Activated CD8-positive, alpha-beta memory T cell treated with anti-CD3 and anti-CD28 coated beads, Interleukin-2, amount 50 U/mL, for 48 hours (primary cell): ENCODE measurements around the gene HNRNPH2.

ENCODE experiments used
- DNase-seq: peaks from one replicate; pipeline ENCODE4 v3.0.0-alpha.2; 2020

The HNRNPH2 gene, protein sequence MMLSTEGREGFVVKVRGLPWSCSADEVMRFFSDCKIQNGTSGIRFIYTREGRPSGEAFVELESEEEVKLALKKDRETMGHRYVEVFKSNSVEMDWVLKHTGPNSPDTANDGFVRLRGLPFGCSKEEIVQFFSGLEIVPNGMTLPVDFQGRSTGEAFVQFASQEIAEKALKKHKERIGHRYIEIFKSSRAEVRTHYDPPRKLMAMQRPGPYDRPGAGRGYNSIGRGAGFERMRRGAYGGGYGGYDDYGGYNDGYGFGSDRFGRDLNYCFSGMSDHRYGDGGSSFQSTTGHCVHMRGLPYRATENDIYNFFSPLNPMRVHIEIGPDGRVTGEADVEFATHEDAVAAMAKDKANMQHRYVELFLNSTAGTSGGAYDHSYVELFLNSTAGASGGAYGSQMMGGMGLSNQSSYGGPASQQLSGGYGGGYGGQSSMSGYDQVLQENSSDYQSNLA

DNA sequence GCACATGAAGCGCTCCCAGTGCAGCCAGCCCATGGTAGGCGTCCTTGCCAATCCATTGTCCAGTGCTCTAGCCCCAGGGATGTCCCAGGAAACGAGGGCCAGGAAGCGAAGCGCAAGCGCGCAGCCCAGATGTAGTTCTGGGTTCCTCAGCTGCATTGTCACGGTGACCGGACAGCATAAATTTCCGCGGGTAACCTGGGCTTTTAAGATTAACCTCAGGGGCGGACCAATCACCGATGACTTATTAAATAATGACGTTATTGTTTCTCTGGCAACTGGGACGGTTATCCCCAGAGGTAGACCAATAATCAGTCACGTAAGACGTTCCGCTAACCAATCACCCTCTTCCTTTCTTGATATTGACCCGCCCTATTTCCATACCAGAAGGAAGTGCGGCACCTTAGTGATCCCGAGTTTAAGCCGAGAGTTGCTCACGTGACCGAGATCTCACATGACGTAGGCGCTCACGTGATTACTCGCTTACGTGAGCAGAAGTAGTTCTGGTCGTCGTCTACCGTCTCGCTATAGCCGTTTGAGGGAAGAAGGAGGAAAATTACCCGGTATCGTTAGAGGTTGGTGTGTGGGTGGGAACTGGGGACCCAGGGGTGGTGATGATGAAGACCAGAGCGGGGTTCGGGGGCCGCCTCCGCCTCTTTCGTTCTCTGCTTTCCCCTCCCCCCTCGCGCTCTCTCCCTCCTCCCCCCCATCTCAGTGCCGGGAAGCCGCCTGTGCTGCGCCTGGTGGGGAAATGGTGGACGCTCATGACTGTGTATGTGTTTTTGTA lies at the start of gene HNRNPH2, which contains the start of gene GLA:
HNRNPH2 (plus strand) TSS at position 475 of the 784 bp plus-strand sequence. CDS start 3,767 bp downstream, outside the sequence.
GLA (minus strand) TSS at position 178 of the 784 bp plus-strand sequence; CDS start at position 156, 22 bp downstream.
- DNase-seq: peak; percentile 87

DNA sequence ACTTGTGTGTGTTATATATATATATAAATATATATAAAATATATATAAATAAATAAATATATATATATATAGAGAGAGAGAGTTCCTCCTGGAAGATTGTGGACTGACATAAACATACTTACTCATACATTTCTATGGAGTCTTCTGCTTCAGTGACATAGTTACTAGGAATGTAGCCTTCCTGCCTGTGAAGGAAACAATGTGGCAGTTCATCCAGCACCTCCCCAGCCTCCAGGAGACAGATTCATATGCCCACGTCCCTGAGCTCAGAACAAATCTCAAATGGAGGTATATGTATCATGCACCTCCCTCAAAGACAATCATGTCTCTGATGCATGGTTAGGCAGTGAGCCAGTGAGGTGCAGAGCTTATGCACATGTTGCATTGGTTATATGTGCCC lies 48.1 kb upstream of the HNRNPH2 start:
- no peak for DNase-seq

DNA sequence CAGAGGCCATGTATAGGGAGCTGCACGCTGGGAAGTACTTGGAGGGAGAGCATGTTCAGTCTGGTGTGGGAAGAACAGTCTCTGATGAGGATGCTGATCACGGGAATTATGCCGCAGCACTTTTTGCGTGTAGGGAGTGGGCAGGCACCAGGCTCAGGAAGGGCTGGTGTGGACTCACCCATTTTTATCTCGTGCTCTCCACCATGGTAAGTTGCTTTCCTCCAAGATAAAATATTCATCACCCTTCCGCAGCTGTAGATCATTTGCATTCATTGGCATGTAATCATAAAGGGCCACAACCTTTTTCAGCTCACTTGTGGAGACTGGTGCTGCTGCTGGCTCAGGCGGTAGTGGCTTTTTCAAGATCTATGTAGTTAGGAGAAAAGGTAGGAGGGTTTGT lies 47.6 kb upstream of the HNRNPH2 start:
- no peak for DNase-seq

DNA sequence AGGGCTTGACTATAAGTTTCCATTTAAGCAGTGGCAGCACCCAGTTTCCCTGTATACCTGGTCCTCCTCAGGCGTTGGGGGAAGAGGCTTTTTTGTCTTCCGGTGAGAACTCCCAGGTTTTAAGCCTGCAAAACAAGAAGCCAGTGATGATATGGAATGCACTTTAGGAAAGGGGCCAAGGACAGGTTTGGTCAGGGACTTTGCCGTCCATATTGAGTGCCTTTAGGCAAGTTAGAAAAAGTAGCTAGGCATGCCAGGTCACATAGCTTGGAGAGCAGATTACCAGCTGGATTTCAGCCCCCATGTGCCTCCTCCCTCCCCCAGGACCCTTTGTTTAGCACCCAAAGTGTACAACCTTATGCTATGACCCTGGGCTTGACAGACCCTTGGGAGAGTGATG lies 45.9 kb upstream of the HNRNPH2 start:
- no peak for DNase-seq

DNA sequence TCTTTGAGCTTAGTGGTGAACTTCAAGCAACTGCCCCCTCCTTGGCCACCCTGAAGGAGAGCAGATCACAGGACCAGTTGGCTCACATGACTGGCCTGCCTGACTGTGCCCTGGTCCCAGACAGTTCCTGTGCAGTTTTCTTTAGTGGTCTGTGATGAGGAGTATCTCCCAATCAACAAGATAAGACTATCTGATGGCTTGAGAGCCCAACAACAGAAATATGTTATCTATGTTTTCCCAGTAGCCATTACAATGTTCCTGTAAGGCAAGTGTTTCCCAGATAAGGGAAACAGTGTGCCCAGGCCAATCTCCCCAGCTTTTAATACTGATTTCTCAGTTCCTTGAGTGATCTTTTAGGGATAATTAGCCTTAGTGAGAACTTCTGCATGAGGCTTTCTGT lies 45.3 kb upstream of the HNRNPH2 start:
- no peak for DNase-seq

DNA sequence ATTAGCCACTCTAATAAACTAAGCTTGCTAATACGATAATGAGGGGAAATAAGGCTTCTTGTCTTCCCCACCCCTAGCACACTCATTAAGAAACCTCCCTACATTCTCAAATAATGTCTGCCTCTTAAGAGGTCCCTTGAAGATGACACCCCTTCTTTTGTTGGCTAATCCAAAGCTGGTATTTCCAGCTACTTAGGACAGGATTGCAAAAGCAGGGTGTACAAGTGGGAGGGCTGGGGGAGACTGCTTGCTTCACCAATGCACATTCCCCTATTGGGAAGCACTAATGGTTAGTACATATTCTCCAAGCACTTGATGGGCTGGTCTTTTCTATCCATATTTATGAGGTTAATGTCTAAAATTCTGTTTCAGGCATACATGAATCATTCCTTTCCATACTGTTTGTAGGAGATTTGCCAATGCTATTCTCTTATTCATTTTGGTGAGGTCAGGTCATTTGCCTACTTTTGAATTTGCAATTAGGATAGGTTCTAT lies 42.7 kb upstream of the HNRNPH2 start:
- DNase-seq: no peak

DNA sequence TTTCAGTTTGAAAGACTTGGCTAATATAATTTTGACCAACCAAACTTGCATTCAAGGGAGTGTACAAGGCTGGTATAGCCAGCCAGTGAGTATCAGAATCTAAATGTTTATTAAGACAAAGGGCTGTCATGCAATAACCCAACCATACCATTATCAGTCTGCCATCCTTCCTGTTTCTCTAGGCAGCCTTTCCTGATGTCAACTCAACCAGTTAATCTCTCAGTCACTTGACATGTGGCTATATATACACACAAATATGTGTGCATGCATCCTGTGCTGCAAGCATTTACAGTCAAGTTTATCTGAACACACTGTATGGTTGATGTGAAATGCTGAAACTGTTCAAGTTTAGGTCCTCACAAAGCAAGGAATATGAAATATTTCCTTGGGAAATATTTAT lies 39.2 kb upstream of the HNRNPH2 start:
- DNase-seq: no peak

DNA sequence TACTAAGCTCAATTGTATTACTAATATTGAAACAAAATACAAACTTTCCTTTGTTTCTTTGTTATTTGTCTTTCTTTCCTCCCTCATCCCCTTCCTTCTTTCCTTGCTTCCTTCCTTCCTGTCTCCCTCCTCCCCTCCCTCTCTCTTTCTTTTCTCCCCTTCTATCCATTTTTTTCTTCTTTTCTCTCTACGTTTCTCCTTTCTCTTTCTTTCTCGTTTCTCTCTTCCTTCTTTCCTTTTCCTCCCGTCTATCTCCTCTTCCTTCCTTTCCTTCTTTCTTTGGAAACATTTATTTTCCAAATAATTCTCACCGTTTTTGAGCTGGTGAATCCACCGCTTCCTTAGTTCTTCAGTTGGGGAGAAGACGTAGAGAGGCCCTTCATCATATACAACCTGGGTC lies 38.3 kb upstream of the HNRNPH2 start:
- no peak for DNase-seq

DNA sequence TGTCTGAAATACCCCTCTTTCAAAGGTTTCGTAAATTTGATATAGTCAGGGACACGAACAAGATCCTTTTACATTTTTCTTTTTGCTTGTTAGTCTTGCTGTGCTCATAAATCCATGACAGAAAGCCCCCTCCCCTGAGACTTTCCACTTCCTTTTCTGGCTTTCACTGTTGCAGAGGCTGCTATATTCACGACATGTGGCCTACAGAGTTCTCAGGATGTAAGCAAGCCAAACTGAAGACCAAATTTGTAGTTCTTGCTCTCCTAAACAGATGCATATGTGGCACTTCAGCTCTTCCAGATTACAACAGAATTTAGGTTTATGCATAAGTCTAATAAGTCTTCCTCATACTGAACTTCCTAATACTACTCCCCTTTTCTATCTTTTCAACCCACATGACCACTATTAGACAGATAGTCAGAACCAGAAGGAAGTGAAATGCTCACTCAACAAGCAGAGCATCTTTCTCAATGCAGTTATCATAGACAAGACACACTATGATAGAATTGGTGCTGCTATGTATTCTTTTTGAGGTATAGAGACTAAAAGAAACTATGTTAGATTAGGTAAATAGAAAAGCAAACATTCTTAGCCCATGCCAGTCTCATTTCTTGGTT lies 37.0 kb upstream of the HNRNPH2 start:
- no peak for DNase-seq

DNA sequence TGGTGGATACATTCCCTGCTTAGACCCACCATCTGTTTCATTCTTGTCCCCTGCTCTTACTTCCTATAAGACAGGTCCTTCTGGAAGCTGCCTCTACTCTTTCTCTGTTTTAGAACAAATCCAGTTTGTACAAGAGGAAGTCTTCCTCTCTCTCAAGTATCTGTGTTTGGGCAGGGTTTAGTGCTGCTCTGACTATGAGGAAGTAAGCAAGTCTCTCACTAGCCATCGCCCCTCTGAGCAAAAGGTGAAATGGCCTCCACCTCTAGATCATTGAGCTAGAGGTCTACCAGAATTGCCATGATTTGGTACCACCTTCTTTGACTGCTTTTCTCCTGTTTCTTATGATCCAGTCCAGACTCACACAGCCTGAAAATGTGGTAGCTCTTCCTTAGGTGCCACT lies 30.5 kb upstream of the HNRNPH2 start:
- DNase-seq: no peak

DNA sequence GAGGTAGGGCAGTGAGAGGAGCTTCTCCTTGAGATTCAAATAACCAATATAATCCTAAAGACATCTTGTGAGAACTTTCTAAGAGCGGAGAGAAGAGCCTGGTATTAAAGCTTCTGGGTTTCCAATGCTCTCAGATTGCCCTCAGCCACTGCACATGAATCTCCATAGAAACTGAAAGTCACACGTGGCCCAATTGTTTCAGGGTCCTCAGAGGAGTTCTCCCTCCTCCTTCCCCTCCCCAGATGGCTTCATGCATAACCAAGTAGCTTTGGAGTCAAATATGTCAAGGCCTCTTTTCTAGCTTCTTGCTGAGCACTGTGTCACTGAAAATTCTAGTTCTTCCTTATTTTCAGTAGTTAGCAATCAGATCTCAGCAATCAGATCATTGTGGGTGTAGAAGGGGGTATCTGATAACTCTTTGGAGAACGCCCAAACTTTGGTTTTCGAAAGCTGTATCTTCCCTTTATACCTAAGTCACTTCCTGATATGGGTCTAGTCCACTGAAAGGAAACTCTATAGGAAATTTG lies 24.3 kb upstream of the HNRNPH2 start:
- DNase-seq: no peak

DNA sequence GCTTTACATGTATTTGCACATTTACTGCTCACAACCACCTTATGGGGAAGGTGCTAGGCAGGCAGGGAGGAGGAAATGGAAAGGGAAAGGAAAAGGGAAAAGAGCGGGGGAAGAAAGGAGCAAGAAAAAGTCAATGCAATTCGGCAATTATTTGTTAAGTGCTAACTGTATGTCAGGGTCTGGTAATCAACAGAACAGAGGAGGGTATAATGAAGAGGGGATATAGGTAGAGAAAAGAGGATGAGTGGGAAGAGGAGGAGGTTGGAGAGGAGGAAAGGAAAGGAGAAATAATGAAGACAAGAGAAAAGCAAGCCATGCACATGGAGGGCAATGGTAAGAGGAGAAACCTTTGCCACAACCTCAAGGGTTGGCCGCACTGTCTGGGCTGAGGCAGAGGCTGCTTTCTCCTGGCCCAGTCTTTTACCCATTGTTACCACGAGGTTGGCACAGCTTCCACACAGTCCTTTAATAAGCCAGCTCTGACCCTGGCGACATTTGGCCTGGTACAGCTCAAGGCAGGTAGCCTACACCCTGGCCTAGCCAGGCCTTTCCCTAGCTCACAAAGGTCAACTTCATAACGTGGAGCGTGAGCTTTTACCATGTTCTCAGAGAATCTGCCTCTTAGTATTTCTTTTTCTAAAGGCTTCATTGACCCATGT lies 22.9 kb upstream of the HNRNPH2 start:
- DNase-seq: no peak

DNA sequence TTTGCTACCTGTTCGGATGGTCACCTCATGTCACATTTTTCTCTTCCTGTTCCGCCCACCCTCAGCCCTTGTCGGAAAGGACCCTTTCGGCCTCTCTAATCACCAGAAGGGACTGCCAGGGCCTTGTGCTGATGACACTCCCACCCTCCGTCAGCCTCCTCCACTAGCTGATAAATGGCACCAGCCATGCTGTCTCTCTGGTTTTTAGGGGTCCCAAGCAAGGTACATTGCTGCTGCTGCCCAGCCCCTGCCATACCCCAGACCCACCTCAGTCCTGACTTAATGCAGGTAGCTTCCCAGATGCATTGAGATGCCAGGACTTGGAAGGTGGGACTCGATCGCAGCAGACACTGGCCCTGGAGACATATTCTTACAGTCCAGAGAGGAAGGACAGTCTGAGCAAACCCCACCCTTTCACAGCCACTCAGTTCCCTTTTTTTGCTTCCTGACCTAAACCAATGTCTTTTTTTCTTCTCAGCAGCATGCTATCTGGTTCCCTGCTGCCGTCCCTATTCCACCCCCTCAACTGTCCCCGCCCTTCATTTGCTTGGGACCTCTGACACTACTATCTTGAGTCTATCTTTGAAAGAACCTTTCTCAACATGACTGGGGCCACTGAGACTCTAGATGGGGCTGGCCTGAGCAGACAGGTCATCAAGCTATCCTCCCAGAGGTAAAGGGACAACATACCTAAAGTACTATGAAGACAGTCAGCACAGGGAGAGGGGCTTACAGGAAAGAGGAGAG lies 22.1 kb upstream of the HNRNPH2 start, which contains the start of gene BTK:
BTK (minus strand) TSS at position 397 of the 747 bp plus-strand sequence. CDS start 10,907 bp downstream, outside the sequence.
- no peak for DNase-seq

DNA sequence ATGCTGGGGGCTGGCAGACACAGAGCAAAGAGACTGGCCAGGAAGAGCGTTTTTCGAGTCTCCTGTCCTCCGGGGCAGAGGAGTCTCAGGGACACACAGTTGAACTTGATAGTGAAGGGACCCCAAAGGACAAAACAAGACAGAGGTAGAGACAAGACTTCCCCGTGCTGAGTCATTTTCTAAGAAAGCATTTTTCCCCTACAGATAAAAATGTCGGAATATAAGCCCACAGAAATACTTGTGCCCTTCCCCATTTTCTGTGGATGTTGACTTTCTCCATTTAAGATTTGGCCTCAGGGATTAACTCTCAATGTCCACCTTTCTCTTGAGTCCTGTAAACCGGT lies 21.5 kb upstream of the HNRNPH2 start:
- no peak for DNase-seq

DNA sequence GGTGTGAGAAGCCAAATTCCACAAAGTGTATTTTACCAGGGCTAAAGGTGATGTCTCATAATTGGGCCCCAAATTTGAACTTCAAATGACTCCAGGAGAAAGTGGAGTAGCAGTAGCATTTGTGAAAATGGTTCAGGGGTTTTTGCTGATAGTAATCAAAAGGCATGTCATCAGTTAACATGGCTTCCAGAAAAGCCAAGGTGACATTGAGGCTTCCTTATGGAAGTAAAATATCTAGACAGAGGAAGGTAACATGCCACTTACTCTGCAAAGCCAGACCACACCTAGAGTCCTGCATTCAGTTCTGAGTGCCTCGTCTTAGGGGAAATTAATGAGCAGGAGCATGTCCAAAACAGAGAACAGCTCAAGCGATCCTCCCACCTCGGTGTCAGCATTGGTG lies 19.4 kb upstream of the HNRNPH2 start:
- no peak for DNase-seq

DNA sequence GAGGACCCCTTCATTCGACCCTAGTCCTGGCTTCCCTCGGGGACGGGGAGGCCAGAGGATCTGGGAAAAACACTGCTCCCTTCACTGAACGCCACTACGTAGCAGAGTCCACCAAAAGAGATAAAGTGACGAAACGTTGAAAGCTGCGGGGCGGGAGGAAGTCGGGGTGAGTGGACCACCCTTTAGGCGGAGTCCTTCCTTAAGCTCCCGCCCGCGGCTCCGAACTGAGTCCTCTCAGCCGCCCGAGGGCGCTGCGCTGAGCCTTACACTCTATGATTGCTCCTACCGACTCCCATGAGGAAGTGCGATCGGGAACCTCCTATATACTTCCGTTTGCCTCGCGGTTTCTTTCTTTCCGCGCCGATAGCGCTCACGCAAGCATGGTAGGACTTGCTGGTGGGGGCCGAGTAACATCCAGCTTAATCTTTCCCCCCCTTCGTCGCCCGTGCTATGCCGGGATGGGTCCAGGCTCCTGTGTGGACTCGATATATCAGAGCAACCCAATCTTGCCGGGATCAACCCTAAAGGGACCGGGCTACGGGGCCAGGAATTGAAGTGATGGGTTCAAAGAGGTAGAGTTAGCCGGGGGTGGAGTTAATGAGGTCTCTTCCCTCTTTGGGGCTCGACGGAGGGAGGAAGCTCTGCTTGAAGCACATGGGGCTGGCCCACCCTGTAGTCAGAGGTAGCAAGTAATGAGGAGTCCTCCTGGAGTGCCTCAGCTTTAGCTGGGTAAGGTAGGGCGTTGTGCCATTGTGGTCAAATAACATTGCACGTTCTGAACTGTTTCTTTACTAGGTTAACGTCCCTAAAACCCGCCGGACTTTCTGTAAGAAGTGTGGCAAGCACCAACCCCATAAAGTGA lies 17.1 kb upstream of the HNRNPH2 start, which contains the start of gene RPL36A:
RPL36A (plus strand) TSS at position 348 of the 862 bp plus-strand sequence; CDS start at position 381, 33 bp downstream.
- DNase-seq: peak; percentile 87

DNA sequence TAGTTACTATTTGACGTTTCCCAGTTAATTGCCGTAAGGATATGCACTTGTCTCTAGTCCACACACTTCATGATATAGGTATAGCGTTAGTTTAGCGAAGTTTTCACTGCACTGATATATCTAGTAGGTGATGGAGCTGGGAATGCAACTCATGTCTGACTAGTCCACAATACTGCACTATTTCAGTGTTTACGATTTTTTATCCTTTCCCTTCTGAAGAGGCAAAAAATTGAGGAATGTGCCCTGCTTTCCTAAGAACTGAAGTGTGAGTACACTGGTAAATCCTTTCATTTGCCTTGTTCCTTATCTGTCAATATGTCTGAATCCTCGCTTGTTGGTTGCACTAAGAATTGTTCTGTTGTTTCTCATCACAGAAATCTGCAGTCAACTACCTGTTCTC lies 16.2 kb upstream of the HNRNPH2 start:
- no peak for DNase-seq

DNA sequence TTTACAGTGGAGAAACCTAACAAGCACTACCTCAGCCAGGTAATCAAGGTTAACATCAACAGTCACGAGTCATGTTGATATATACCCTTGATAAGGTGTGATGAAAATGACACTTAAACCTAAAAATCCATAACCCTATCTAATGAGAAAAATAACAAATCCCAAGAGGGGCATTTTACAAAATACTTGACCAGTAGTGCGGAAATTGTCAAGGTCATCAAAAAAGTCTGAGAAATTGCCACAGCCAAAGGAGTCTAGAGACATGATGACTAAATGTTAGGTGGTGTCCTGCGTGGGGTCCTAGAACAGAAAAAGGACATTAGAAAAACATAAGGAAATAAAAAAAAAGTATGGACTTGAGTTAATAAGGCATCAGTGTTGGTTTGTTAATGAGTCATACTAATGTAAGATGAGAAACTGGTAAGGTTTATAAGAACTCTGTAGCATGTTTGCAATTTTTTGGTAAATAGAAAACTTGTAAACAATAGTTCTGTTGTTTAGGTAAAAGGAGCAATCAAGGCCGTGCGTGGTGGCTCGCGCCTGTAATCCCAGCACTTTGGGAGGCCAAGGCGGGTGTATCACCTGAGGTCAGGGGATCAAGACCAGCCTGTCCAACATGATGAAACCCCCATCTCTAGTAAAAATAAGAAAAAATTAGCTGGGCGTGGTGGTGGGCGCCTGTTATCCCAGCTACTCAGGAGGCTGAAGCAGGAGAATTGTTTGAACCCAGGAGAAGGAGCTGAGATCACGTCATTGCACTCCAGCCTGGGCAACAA lies 14.3 kb upstream of the HNRNPH2 start:
- DNase-seq: no peak

DNA sequence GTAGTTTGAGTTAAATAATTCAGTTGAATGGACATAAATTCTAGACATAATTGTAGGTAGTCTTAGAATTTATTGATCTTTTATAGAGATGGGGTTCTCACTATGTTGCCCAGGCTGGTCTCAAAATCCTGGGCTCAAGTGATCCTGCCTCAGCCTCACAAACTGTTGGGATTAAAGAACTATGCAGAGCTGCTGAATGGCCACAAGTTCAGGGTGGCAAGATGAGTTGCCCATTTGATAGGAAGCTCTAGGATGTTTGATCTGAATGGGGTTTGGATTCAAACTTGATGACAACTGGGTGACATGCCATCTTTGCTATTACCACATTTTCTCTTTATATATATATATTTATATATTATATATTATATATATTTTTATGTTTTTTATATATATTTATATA lies 13.7 kb upstream of the HNRNPH2 start:
- DNase-seq: no peak

DNA sequence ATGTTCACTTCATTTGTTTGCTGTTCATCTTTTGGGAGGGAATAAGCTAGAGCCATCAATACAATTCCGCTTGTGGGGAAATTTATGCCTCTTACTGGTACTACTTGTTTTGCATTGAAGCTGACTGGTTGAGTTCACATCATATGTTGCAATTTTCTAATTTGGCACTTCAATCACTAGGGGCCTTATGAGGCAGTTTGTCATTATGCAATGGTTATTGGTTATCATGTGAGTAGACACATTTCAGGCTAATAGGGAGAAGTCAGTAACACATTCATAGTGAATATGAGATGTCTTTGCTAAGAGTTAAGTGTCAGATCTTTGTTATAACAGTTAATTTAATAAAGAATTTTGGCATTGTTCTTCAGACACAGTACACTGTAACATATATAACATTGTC lies 12.2 kb upstream of the HNRNPH2 start:
- DNase-seq: no peak
